Suppressor macrophage (primary cell): ENCODE data around the gene PGAM5.
"Not testable (repeated sequence)": the region's sequence is repeated elsewhere in the genome, so short reads cannot be mapped to it uniquely, and the experiment has no call there.

Source experiments
- DNase-seq, 4 experiments: peaks; one replicate each; pipeline ENCODE4 v3.0.0-alpha.2; 2020 to 2022

The PGAM5 gene

DNA sequence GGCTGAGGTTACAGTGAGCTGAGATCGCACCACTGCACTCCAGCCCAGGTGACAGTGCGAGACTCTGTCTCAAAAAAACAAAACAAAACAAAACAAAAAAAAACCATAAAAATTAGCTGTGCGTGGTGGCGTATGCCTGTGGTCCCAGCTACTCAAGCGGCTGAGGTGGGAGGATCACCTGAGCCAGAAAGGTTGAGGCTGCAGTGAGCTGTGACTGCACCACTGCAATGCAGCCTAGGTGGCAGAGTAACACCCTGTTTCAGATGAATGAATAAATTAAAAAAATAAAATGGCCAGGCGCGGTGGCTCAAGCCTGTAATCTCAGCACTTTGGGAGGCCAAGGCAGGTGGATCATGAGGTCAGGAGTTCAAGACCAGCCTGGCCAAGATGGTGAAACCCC, 43.0 kb downstream of the PGAM5 start:
- DNase-seq, result not testable (repeated sequence)

DNA sequence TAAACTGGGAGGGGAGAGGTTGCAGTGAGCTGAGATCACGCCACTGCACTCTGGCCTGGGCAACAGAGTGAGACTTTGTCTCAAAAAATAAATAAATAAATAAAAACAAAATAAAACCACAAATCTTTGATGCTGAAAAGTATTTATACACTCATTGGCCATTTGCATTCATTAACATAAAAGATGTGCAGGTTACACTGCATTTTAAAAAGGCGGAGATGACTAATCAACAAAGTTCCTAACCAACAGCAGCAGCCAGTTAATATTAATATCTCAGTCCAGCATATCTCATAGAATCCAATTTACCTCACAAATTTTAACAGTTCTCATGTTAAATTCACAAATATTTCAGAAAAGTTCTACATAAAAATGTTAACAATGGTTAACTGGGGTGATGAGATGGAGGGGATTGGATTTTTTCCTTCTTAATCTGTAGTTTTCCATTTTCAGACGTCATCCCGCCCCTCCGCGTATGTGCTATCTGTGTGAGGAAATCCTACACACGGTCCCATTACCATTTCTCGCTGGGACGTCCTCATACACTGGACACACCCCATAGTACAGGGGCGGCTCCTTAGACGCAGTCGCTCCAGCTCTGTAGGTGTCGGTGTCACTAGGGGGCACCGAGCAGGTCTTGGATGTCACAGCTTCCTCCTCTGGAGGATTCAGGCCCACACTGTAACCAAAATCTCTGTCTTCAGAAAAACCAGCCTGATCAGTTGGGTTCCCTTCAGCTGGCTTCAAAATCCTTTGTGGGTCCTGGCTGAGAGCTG, 43.7 kb downstream of the PGAM5 start:
- peak in 1 of 4 experiments; percentile 14 for DNase-seq

DNA sequence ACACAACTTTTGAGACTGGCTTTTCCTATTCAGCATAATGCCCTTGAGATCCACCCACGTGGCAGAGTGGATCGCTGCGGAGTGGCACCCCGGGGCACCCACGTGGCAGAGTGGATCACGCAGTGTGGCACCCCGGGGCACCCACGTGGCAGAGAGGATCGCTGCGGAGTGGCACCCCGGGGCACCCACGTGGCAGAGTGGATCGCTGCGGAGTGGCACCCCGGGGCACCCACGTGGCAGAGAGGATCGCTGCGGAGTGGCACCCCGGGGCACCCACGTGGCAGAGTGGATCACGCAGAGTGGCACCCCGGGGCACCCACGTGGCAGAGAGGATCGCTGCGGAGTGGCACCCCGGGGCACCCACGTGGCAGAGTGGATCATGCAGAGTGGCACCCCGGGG, 48.2 kb downstream of the PGAM5 start:
- DNase-seq, result not testable (repeated sequence)

DNA sequence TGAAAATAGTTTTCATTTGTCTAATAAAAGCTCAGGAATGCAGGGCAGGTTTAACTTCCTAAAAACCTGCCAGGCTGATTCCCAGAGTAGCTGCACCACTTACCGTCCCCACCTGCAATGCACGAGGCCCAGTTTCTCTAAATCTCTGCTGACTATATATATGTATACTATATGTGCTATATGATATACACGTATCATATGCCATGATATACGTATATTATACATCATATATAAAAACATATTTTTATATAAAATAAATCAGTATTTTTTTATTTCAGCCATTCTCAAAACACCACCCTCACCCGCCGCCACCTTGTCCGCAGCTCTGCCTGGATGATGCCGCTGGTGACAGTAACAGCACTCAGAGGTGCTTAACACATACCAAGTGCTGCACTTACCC, 48.7 kb downstream of the PGAM5 start:
- DNase-seq, result no peak

DNA sequence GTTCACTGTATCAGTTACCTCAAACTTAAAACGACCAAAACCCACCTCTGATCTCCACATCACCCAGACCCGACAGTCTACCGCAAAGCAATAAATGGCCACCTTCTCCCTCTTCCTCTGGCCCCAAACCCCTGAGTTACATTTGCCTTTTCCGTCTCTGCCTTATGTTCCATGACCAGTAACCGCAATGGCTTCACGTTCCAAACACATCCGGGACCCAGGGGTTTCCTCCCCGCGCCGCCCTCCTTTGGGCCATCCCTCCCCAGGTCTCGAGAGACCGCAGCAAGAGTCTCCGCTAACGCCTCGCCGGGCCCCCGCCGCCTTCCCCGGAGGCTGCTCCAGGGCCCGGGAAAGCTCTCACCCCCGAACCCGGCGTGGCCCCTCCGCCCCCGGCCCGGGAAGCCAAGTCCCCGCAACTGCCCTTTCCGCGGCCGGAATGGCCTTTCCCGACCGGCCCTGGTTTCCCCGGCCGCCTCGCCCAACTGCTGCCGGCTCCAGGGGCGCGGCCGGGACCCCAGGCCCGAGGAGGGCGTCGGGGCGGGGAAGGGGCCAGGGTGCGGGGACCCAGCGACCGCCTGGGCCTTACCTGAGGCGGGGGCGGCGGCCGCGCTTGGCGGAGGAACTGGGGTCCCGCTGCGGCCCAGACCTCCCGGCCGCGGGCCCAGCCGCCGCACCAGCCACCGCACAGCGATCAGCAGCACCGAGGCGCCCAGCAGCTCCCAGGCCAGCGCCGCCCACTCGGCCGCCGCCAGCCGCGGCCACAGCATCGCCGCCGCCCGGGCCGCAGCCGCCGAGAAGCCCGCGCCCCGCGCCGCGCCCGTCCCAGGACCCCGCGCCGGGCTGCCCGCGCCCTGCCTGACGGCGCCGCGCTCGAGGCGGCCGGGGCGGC, 50.6 kb downstream of the PGAM5 start, which contains the start of gene ANKLE2:
TSS of gene ANKLE2 (minus strand) at position 801 of the 889 bp plus-strand sequence. CDS start at position 767, 34 bp downstream.
- DNase-seq, result peak; percentile 57 to 87 (median 64)

DNA sequence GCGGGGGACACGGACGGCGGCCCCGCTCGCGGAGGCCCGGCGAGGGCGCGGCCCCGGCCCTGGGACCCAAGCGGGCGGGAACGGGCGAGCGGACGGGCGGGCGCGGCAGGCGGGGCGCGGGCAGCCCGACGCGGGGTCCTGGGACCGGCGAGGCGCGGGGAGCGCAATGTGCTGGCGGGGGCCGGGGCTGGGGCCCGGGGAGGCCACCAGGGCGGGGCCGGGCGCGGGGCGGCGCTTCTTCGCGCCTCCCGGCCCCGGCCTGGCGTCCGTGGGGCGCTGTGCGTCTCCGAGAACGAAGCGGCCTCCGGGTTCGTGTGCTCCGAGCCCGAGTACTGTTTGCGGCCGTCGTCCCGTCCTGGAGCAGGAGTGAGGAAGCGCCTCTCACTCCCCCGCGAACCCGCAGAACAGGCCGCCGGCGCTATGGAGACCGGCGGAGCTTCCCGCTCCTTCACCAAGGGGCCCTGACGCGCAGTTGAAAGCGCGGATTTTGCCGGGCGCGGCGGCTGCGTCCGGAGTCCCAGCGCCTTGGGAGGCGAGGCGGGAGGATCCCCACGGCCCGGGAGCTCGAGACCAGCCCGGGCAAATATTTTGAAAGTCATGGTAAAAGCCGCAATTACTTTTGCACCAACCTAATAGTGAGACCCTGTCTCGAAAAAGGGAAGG, 51.4 kb downstream of the PGAM5 start:
- DNase-seq, result peak; percentile 95 to 99 (median 98)

DNA sequence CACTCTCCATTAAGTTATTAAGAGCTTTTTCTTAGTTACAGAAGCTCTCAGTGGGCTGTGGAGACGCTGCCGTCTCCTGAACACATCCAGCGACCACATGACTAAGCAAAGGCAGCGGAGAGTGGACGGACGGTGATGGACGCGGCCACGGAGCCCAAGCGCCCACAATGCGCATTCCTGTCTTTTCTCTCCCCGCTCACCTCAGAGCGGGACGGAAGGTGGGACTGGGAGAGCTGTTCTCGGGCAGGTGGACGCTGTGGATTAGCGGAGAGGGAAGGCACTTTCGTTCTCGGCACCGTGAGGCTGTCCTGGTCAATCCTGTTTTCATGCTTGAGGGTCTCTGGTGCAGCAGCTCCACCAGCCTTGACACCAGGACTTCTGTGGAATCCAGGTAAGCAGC, 53.6 kb downstream of the PGAM5 start:
- no peak for DNase-seq

DNA sequence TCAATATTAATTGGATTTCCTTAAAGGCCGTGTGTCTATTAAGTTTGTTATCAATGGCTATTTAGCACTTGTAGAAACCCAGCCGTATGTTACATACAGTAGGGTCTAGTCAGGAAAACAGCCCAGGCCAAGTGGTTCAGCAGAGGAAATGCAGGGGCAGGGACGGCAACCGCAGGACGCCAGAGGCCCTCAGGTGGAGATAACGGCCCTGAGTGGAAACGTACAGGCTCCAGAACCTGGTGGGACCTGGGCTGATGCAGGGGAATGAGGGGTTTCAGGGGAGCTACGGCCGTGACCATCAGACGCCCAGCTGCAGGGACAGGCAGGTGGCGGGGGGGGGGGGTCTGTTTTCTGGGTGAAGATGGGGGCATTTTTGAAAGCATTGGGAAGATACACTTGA, 54.7 kb downstream of the PGAM5 start:
- no peak for DNase-seq

DNA sequence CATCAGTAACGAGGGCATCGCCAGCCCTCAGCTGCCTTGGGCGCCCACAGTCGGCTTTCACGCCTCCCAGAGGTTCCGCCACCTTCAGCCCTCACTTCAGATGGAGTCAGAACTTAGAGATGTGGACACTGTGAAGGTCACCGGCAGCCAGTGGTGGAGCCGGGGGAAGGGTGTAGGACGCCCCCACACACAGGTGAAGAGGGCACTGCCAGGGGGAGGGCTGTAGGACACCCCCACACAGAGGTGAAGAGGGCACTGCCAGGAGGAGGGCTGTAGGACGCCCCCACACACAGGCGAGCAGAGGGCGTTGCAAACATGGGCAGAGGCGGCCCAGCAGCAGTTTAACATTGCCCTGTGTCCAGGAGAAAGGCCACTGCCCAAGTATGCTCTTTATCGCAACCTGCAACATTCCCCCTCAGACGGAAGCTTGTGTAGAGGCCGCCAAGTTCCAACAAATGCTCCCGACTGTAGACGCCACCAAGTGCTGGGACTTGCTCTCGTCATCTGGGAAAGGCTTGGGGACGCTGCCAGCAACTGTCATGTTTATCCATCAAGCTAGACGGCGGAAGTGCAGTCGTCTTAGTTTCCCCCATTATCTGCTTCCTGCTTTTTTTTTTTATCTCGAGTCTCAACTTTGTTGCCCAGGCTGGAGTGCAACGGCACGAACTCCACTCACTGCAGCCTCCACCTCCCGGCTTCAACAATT, 55.9 kb downstream of the PGAM5 start:
- DNase-seq, result peak; percentile 71 to 81 (median 79)

DNA sequence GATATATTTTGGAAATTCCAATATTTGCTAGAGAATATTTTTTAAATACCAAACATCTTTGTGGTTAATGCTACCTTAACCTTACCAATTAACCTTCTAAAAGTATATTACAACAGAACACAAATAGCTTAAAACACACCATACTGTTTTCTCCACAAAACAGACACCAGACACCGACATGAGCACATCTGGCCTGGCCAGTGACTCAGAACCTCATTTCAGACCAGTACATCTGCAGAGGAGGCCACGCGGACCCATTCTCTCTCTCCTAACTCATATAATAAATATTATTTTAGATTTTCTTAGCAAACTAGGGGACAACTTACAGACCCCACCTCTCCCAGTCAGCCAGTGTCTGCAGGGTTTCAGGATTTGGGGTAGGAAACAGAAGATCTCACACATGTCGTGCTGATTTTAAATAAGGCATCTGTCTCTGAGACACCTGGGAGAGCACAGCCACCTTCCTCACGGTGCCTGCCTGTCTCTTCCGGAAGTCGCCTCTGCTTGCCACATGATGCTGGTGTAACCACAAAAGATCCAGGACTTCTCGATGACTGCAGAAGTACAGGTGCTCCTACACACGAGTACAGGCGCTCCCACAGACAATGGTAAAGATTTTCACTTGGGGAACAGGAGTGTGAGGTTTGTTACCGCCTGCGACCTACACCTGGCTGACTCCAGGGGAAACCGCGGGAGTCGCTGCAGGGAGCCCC, 60.6 kb downstream of the PGAM5 start:
- peak in 3 of 4 experiments; percentile 29 to 34 (median 32) for DNase-seq
